Fibroblast of lung (primary cell): ENCODE results near the gene ATP1A3. TPM values are rescaled to one million over a fixed set of nuclear protein-coding genes. Genes with fewer than 3 reads are reported as not detected.

Experiments
- DNase-seq, 2 donors: peaks; one replicate each; pipeline versions ENCODE4 v3.0.0 to v3.0.0-alpha.2; 2010; ENCODE audit warnings: low read depth in 2 of 2
- H2AFZ ChIP-seq: 2 replicates; pipeline ENCODE4 v1.5.1; 2012; ENCODE audit warnings: low read length, control low read depth, inconsistent platforms
- H3K27ac ChIP-seq: 2 replicates; pipeline ENCODE4 v1.5.1; 2011; ENCODE audit warnings: low read length, control low read depth; ENCODE audit not compliant: insufficient read depth
- H3K27me3 ChIP-seq: 2 replicates; pipeline ENCODE4 v1.5.1; 2011; ENCODE audit warnings: mild to moderate bottlenecking, low read length; ENCODE audit not compliant: control insufficient read depth, insufficient read depth
- H3K36me3 ChIP-seq: 2 replicates; pipeline ENCODE4 v1.5.1; 2011; ENCODE audit warnings: low read length; ENCODE audit not compliant: control insufficient read depth, insufficient read depth
- H3K4me1 ChIP-seq: 2 replicates; pipeline ENCODE4 v1.5.1; 2011; ENCODE audit warnings: low read length; ENCODE audit not compliant: control insufficient read depth, insufficient read depth; ENCODE audit errors: extremely low read depth
- H3K4me2 ChIP-seq: 2 replicates; pipeline ENCODE4 v1.5.1; 2011; ENCODE audit warnings: low read length, control low read depth; ENCODE audit not compliant: insufficient read depth; ENCODE audit errors: extremely low read depth
- H3K4me3 ChIP-seq, 4 experiments: fragments of 200-600 bp in 1 of 4; sonication (generic) in 1 of 4; replicated peaks in 1 of 4; 2 replicates each; pipeline ENCODE4 v1.5.1; 2011 to 2016; ENCODE audit warnings: low read length in 4 of 4, low read depth in 3 of 4, mild to moderate bottlenecking in 3 of 4, control low read depth in 2 of 4, inconsistent platforms in 1 of 4, mixed read lengths in 1 of 4; ENCODE audit not compliant: insufficient read depth in 1 of 4; ENCODE audit errors: control extremely low read depth in 1 of 4
- H3K79me2 ChIP-seq: 2 replicates; pipeline ENCODE4 v1.5.1; 2012; ENCODE audit warnings: mild to moderate bottlenecking, low read length, inconsistent platforms; ENCODE audit not compliant: control insufficient read depth, insufficient read depth
- H3K9ac ChIP-seq: 2 replicates; pipeline ENCODE4 v1.5.1; 2011; ENCODE audit warnings: mild to moderate bottlenecking, low read length, control low read depth; ENCODE audit not compliant: insufficient read depth
- H3K9me3 ChIP-seq: 2 replicates; pipeline ENCODE4 v1.5.1; 2012; ENCODE audit warnings: low read depth, low read length; ENCODE audit not compliant: control insufficient read depth, insufficient read depth
- H4K20me1 ChIP-seq: 2 replicates; pipeline ENCODE4 v1.5.1; 2011; ENCODE audit warnings: low read length; ENCODE audit not compliant: control insufficient read depth, insufficient read depth; ENCODE audit errors: extremely low read depth
- CTCF ChIP-seq, 2 donors: IDR thresholded peaks in 1 of 2; conservative IDR thresholded peaks in 1 of 2; 1 replicate in 1 of 2; 2 replicates in 1 of 2; pipeline ENCODE4 v1.5.1; 2011 to 2012; ENCODE audit warnings: low read length in 2 of 2, control low read depth in 1 of 2, inconsistent platforms in 1 of 2, low read depth in 1 of 2, mild to moderate bottlenecking in 1 of 2
- EZH2 ChIP-seq: IDR thresholded peaks from 2 replicates; pipeline ENCODE4 v1.5.1; 2012; ENCODE audit warnings: low read length, control low read depth, mild to moderate bottlenecking; ENCODE audit errors: missing control alignments
- polyA plus RNA-seq, 2 donors: library from polyadenylated mRNA; depleted of rRNA in 1 of 2; stranded (reverse) in 1 of 2; unstranded in 1 of 2; fragments of >200 nt; gene quantifications; 2 replicates each; pipeline ENCODE4 v1.2.1, GENCODE V29; 2011 to 2012; ENCODE audit warnings: missing spikeins in 1 of 2
- total RNA-seq: library from RNA; depleted of rRNA; stranded (reverse); fragments of >200 nt; gene quantifications from 2 replicates; pipeline ENCODE4 v1.2.1, GENCODE V29; 2014

ATP1A3 gene
- total and polyA plus RNA-seq, 2 donors (not counting 1 experiment from before 2014, with no cell fraction given), result 0.17 TPM; not detected in 1

- Histone ChIP-seq H3K36me3 (no peaks in the 10 kb centered on the region), H3K79me2 (no peaks in the 10 kb centered on the region), H3K9me3 (no peaks in the 10 kb centered on the region), H3K9ac (no peak overlapping the region), H3K27ac (no peak overlapping the region), H3K4me2 (no peak overlapping the region), H2AFZ (no peak overlapping the region), H4K20me1 (no peaks in the 10 kb centered on the region), H3K4me1 (no peaks in the 10 kb centered on the region), H3K4me3 (no peak overlapping the region), H3K27me3 (peaks cover 35% of the 10 kb centered on the region)
- DNase-seq, result no peak
- TF ChIP-seq EZH2, result no peak
- TF ChIP-seq CTCF (conservative IDR thresholded peaks at IDR 0.05 in 1 of 2, IDR thresholded peaks at IDR 0.05 in 1 of 2; ENCODE audit: low read depth in 1 of 2, low read length in 2 of 2), result no peak
Observed at GRCh38 chr19:41995959-41996797, 2.1 kb upstream of the ATP1A3 start.

DNA sequence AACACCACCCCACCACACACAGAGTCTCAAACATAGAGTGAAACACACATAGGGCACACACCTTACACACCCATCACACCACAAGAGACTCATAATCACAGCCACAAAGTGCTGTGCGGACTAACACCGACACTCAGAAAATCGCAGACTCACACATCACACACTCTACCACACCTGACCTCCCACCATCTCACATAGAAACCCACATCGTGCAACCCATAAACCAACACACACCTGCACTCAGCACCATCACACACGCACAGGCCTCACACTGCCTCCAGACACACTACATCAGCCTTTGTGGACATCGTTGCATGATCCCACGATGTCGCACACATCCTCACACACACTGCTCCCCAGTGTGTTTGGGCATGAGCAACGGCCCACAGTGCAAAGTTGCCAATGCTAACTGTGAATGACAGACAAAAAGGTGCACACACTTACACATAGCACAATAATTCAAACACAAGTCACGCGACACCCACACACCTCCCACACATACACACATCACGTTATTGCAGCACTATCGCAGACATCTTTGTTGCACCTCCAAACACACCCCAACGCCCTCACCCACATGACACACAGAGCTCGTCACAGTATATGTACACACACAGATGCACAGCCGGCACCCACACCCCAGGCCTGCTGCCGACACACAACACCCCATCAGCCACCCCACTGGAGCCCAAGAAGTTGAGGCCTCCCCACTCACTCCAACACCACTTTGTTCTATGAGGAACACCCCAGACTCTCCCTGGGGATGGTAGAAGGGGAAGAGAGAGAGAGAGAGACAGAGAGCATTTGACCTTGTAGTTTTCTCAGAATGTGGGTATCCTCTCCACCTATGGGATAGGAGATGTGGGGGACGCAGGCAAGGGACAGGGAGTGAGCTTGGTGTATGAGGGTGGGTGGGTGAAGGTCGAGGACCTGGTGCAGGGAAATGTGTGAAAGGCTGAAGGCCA lies 1.2 kb upstream of the ATP1A3 start:
- Histone ChIP-seq H3K9me3 (no peaks in the 10 kb centered on the region), H2AFZ (no peak overlapping the region), H4K20me1 (no peaks in the 10 kb centered on the region), H3K36me3 (no peaks in the 10 kb centered on the region), H3K9ac (no peak overlapping the region), H3K4me1 (no peaks in the 10 kb centered on the region), H3K27me3 (peaks cover 31% of the 10 kb centered on the region), H3K4me3 (no peak overlapping the region), H3K4me2 (no peak overlapping the region), H3K27ac (no peak overlapping the region), H3K79me2 (no peaks in the 10 kb centered on the region)
- DNase-seq, result no peak
- no peak for TF ChIP-seq EZH2
- no peak for TF ChIP-seq CTCF (conservative IDR thresholded peaks at IDR 0.05 in 1 of 2, IDR thresholded peaks at IDR 0.05 in 1 of 2; ENCODE audit: low read depth in 1 of 2, low read length in 2 of 2)

GRCh38 chr19:41994521-41994971 lies 516 bp upstream of the ATP1A3 start:
- no peak for DNase-seq
- no peaks in the 10 kb centered on the region for H3K79me2 ChIP-seq
- no peak overlapping the region for H3K4me3 ChIP-seq

More at GRCh38 chr19:41994521-41994971, 516 bp upstream of the ATP1A3 start:
- no peaks in the 10 kb centered on the region for H4K20me1 ChIP-seq
- H3K9ac ChIP-seq, result no peak overlapping the region
- TF ChIP-seq CTCF (conservative IDR thresholded peaks at IDR 0.05 in 1 of 2, IDR thresholded peaks at IDR 0.05 in 1 of 2; ENCODE audit: low read depth in 1 of 2, low read length in 2 of 2), result no peak
- no peaks in the 10 kb centered on the region for H3K4me1 ChIP-seq
- no peaks in the 10 kb centered on the region for H3K36me3 ChIP-seq
- no peak overlapping the region for H3K4me2 ChIP-seq
- no peaks in the 10 kb centered on the region for H3K9me3 ChIP-seq
- peaks cover 24% of the 10 kb centered on the region for H3K27me3 ChIP-seq
- no peak overlapping the region for H2AFZ ChIP-seq
- H3K27ac ChIP-seq, result no peak overlapping the region
